ENCODE data around the gene RIBC1. TPM values are rescaled to one million over a fixed set of nuclear protein-coding genes. Genes with fewer than 3 reads are reported as not detected.
A peak's percentile ranks its signal among the peaks of the same experiment; 100 is the strongest.
"Not testable (repeated sequence)": the region's sequence is repeated elsewhere in the genome, so short reads cannot be mapped to it uniquely, and the experiment has no call there.

RIBC1 gene
- total RNA-seq, 1 donor from 2014 or later = 0.43 TPM

- Mint-ChIP-seq H3K27ac (no peak overlapping the region), H3K9me3 (no peaks in the 10 kb centered on the region), H3K27me3 (ENCODE audit: low read depth) (no peaks in the 10 kb centered on the region), H3K4me1 (ENCODE audit: low read depth) (peaks cover under 1% of the 10 kb centered on the region), H3K4me3 (ENCODE audit: low read depth) (no peak overlapping the region), H3K36me3 (ENCODE audit: low read depth) (peaks cover 44% of the 10 kb centered on the region)
- DNase-seq (ENCODE audit: low spot score) = no peak
- intact Hi-C loops (cut with micrococcal nuclease) = no loop called here
Observed at GRCh38 chrX:53412446-53412845, 10.2 kb upstream of the RIBC1 start.

- Mint-ChIP-seq H3K4me3 (ENCODE audit: low read depth) (peak overlapping the region; percentile 95), H3K4me1 (ENCODE audit: low read depth) (peaks cover 25% of the 10 kb centered on the region), H3K36me3 (ENCODE audit: low read depth) (peaks cover 21% of the 10 kb centered on the region)
- not testable (repeated sequence) for H3K9me3 Mint-ChIP-seq; H3K27me3 Mint-ChIP-seq (ENCODE audit: low read depth); DNase-seq (ENCODE audit: low spot score); H3K27ac Mint-ChIP-seq
- intact Hi-C loops (cut with micrococcal nuclease) = loop anchor here (5.0 to 10.0 kb wide), 2 partner anchors 622 to 1384 kb away; partner anchors contain the start of genes MAGED2 and PHF8
Observed at GRCh38 chrX:53420351-53420750, 2.3 kb upstream of the RIBC1 start.

GRCh38 chrX:53421125-53421524 lies 1.5 kb upstream of the RIBC1 start:
- no peak for DNase-seq (ENCODE audit: low spot score)
- no peaks in the 10 kb centered on the region for H3K9me3 Mint-ChIP-seq
- peak overlapping the region; percentile 79 for H3K27ac Mint-ChIP-seq
- intact Hi-C loops (cut with micrococcal nuclease) = loop anchor here (5.0 to 10.0 kb wide), 2 partner anchors 621 to 1384 kb away; partner anchors contain the start of genes MAGED2 and PHF8
- H3K27me3 Mint-ChIP-seq (ENCODE audit: low read depth) = no peaks in the 10 kb centered on the region
- peaks cover 21% of the 10 kb centered on the region for H3K36me3 Mint-ChIP-seq (ENCODE audit: low read depth)
- H3K4me3 Mint-ChIP-seq (ENCODE audit: low read depth) = peak overlapping the region; percentile 95
- H3K4me1 Mint-ChIP-seq (ENCODE audit: low read depth) = peaks cover 25% of the 10 kb centered on the region

GRCh38 chrX:53421772-53422085 lies 944 bp upstream of the RIBC1 start:
- H3K4me3 Mint-ChIP-seq (ENCODE audit: low read depth) = peak overlapping the region; percentile 95
- H3K36me3 Mint-ChIP-seq (ENCODE audit: low read depth) = peaks cover 21% of the 10 kb centered on the region
- H3K9me3 Mint-ChIP-seq = no peaks in the 10 kb centered on the region
- intact Hi-C loops (cut with micrococcal nuclease) = loop anchor here (1.0 to 10.0 kb wide), 3 partner anchors 13 to 1383 kb away; partner anchors contain the start of genes HSD17B10, MAGED2 and PHF8
- H3K27ac Mint-ChIP-seq = peak overlapping the region; percentile 79
- H3K4me1 Mint-ChIP-seq (ENCODE audit: low read depth) = peaks cover 25% of the 10 kb centered on the region
- H3K27me3 Mint-ChIP-seq (ENCODE audit: low read depth) = no peaks in the 10 kb centered on the region
- no peak for DNase-seq (ENCODE audit: low spot score)

DNA sequence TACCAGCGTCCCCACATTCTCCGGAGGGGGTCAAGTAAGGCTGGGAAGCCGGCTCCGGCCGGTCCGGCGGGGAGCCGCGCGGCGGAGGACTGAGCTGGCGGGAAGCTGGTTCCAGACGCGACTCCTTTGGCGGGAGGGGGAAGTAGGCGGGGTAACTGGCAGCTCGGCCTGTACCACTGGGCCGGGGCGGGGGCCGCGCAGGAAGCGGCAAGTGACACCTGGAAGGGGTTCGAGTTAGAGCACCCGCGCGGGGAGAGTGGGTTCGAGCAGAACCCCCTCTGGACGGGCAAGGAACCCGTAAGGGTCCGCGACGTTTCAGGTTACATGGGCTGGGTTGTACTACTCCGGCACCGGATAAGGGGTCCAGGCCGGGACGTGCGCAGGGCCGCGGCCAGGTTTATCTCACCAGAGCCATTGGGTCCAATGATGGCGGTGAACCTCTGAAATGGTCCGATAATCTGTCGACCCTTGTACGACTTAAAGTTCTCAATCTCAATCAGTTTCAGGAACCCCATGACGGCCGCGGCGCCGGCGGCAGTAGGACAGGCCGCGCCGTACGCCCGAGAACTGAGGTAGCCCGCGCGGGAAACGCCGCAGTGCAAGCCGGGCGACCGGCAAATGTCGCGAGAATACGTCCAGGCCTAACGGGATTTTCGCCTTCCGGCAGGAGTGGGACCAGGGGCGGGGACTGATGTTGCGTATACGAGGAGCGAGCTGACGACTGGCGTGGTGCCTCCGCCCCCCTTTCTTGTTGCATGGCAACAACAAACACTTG lies 400 bp upstream of the RIBC1 start, which contains the start of gene SMC1A:
Gene SMC1A (minus strand): TSS at position 569 of the 775 bp plus-strand sequence. CDS start 54 bp downstream, at position 515.
- Mint-ChIP-seq H3K36me3 (ENCODE audit: low read depth) (peaks cover 21% of the 10 kb centered on the region), H3K9me3 (no peaks in the 10 kb centered on the region), H3K27ac (peak within 1 kb of the TSS; percentile 79), H3K27me3 (ENCODE audit: low read depth) (no peaks in the 10 kb centered on the region), H3K4me3 (ENCODE audit: low read depth) (peak within 1 kb of the TSS; percentile 95), H3K4me1 (ENCODE audit: low read depth) (peaks cover 25% of the 10 kb centered on the region)
- intact Hi-C loops (cut with micrococcal nuclease) = loop anchor here (1.0 to 10.0 kb wide), 3 partner anchors 12 to 1383 kb away; partner anchors contain the start of genes HSD17B10, MAGED2 and PHF8
- DNase-seq (ENCODE audit: low spot score) = peak; percentile 94

DNA sequence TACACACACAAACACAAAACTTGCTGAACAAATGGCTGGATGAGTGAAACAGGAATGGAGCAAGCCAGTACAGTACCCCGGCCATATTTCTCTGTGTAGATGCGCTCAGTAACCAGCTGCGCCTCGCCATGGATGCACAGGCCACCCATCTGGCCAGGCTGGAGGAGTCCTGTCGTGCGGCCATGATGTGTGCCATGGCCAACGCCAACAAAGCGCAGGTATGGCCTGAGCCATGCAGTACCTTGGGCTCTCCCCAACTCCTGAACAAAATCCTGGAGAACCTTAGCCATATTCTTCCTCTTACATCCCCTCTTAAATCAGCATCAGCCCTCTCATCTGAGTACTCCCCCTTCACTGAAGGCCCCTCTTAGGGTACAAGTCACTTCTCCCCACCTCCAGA lies 7.1 kb downstream of the RIBC1 start:
- no peak for DNase-seq (ENCODE audit: low spot score)
- no peak overlapping the region for H3K4me3 Mint-ChIP-seq (ENCODE audit: low read depth)
- no peak overlapping the region for H3K27ac Mint-ChIP-seq
- H3K9me3 Mint-ChIP-seq = no peaks in the 10 kb centered on the region
- no peaks in the 10 kb centered on the region for H3K27me3 Mint-ChIP-seq (ENCODE audit: low read depth)
- peaks cover 15% of the 10 kb centered on the region for H3K36me3 Mint-ChIP-seq (ENCODE audit: low read depth)
- H3K4me1 Mint-ChIP-seq (ENCODE audit: low read depth) = peaks cover 4% of the 10 kb centered on the region
- intact Hi-C loops (cut with micrococcal nuclease) = loop anchor here (10.0 kb wide), 2 partner anchors 205 to 1375 kb away; partner anchors contain the start of genes KDM5C and MAGED2

DNA sequence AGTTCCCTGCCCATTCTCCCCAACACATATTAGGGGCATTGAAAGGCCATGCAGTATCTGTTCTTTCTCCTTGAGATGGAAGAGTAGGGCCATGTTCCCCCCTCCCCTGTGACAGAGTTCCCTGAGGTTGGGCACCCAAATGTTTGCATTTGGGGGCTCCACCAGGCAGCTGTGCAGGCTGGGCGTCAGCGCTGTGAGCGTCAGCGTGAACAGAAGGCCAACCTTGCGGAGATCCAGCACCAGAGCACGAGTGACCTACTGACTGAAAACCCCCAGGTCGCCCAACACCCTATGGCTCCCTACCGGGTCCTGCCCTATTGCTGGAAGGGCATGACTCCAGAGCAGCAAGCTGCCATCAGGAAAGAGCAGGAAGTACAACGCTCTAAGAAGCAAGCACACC lies 7.6 kb downstream of the RIBC1 start:
- Mint-ChIP-seq H3K4me1 (ENCODE audit: low read depth) (peaks cover 8% of the 10 kb centered on the region), H3K27ac (no peak overlapping the region), H3K4me3 (ENCODE audit: low read depth) (no peak overlapping the region), H3K27me3 (ENCODE audit: low read depth) (no peaks in the 10 kb centered on the region), H3K36me3 (ENCODE audit: low read depth) (peaks cover 15% of the 10 kb centered on the region), H3K9me3 (no peaks in the 10 kb centered on the region)
- intact Hi-C loops (cut with micrococcal nuclease) = loop anchor here (10.0 kb wide), 1 partner anchor 205 kb away; the partner anchor contains the start of gene KDM5C
- no peak for DNase-seq (ENCODE audit: low spot score)

DNA sequence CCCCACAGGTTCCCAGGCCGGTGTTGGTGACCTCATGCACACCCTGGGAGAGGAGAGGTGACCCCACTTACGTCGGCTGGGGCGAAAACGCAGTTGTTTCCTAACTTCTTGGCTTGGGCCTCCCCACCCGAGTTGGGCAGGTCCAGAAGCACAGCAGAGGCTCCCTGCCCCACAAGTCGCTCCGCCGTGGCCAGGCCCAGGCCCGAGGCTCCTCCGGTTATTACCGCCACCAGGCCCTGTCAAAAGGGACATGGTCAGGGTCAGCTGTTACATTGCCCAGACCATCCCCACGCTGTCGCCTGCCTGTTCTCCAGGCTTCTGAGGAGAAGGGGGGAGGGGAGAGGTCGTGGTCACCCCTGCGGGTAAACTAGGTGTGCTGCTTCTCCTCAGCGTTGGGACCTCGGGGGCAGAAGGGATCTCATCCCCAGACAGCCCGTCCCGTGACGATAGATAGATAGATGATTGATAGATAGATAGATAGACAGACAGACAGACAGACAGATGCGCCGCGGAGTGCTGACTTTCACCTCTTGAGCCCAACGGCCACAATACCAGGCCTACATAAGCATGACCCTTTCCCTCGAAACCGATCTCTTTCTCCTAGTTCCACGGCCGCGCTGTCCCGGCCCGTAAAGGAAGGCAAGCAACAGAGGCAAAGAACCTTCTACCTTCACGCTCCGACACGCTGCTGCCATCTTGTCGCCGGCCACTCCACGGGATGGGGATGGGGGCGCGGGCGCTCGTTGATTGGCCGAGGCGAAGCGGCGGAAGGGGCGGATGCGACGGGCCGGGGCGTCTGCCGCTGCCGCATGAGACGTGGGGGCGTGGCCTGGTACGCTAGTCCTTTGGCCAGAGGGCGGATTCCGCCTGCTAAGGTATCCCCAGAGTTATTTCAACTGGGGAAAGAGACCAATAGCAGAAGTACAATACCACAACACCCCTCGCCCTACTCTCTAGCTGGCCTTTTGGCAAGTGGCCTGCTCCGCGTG lies 11.3 kb downstream of the RIBC1 start, which contains the start of gene HSD17B10:
Gene HSD17B10 (minus strand): TSS at position 720 of the 989 bp plus-strand sequence. CDS start 25 bp downstream, at position 695.
- H3K36me3 Mint-ChIP-seq (ENCODE audit: low read depth) = peaks cover 15% of the 10 kb centered on the region
- DNase-seq (ENCODE audit: low spot score) = peak; percentile 82
- H3K4me1 Mint-ChIP-seq (ENCODE audit: low read depth) = peaks cover 28% of the 10 kb centered on the region
- H3K27me3 Mint-ChIP-seq (ENCODE audit: low read depth) = no peaks in the 10 kb centered on the region
- H3K9me3 Mint-ChIP-seq = no peaks in the 10 kb centered on the region
- peak within 1 kb of the TSS; percentile 97 for H3K4me3 Mint-ChIP-seq (ENCODE audit: low read depth)
- H3K27ac Mint-ChIP-seq = peak within 1 kb of the TSS; percentile 89
- intact Hi-C loops (cut with micrococcal nuclease) = loop anchor here (1.0 to 10.0 kb wide), 2 partner anchors 12 to 209 kb away; partner anchors contain the start of genes KDM5C, RIBC1 and SMC1A

- no peak overlapping the region for H3K4me3 Mint-ChIP-seq (ENCODE audit: low read depth)
- H3K9me3 Mint-ChIP-seq = no peaks in the 10 kb centered on the region
- peaks cover 7% of the 10 kb centered on the region for H3K36me3 Mint-ChIP-seq (ENCODE audit: low read depth)
- DNase-seq (ENCODE audit: low spot score) = peak; percentile 31
- H3K4me1 Mint-ChIP-seq (ENCODE audit: low read depth) = peaks cover 34% of the 10 kb centered on the region
- intact Hi-C loops (cut with micrococcal nuclease) = loop anchor here (10.0 kb wide), 1 partner anchor 211 kb away; the partner anchor contains the start of gene KDM5C
- no peaks in the 10 kb centered on the region for H3K27me3 Mint-ChIP-seq (ENCODE audit: low read depth)
- H3K27ac Mint-ChIP-seq = no peak overlapping the region
Observed at GRCh38 chrX:53435997-53436396, 13.3 kb downstream of the RIBC1 start.

DNA sequence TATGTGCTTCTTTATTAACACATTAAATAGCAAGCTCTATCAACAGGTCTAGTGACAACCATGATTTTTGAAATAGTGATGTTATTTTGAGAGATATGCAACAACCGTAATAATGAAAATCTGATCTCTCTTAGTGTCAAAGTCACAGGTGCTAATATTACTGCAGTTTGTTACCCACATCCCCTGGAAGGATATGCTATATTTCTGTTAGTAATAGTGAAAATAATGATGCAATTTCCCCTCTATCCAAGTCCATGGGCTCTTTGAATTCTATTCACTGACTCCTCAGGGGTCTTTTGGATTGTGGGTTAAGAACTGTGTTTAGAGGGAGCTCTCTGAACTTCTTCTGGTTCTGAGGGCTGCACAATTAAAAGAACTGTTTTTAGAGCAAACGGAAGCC lies 14.5 kb downstream of the RIBC1 start:
- Mint-ChIP-seq H3K27me3 (ENCODE audit: low read depth) (no peaks in the 10 kb centered on the region), H3K36me3 (ENCODE audit: low read depth) (no peaks in the 10 kb centered on the region), H3K4me3 (ENCODE audit: low read depth) (no peak overlapping the region), H3K27ac (no peak overlapping the region), H3K4me1 (ENCODE audit: low read depth) (peaks cover 34% of the 10 kb centered on the region), H3K9me3 (no peaks in the 10 kb centered on the region)
- DNase-seq (ENCODE audit: low spot score) = no peak
- intact Hi-C loops (cut with micrococcal nuclease) = loop anchor here (10.0 kb wide), 1 partner anchor 212 kb away; the partner anchor contains the start of gene KDM5C

- H3K4me3 Mint-ChIP-seq (ENCODE audit: low read depth) = no peak overlapping the region
- intact Hi-C loops (cut with micrococcal nuclease) = loop anchor here (10.0 kb wide), 1 partner anchor 214 kb away; the partner anchor contains the start of gene KDM5C
- peaks cover 34% of the 10 kb centered on the region for H3K4me1 Mint-ChIP-seq (ENCODE audit: low read depth)
Observed at GRCh38 chrX:53438174-53438831, 15.6 kb downstream of the RIBC1 start.

More at GRCh38 chrX:53438174-53438831, 15.6 kb downstream of the RIBC1 start:
- no peaks in the 10 kb centered on the region for H3K36me3 Mint-ChIP-seq (ENCODE audit: low read depth)
- H3K27me3 Mint-ChIP-seq (ENCODE audit: low read depth) = no peaks in the 10 kb centered on the region
- DNase-seq (ENCODE audit: low spot score) = no peak
- peak overlapping the region; percentile 43 for H3K27ac Mint-ChIP-seq
- H3K9me3 Mint-ChIP-seq = no peaks in the 10 kb centered on the region
